HepG2 (cell line): Measurements from ENCODE around the gene TNFRSF11A. TPM values are rescaled to one million over a fixed set of nuclear protein-coding genes. Genes with fewer than 3 reads are reported as not detected.

Experiments
- FOXO1 ChIP-seq: sonication (generic); formaldehyde crosslinking; IDR thresholded peaks from 2 replicates; pipeline ENCODE4 v1.4.0; 2020; ENCODE audit warnings: missing genetic modification reagents
- IKZF1 ChIP-seq: fragments of 450-650 bp; IDR thresholded peaks from 2 replicates; pipeline ENCODE4 v1.7.1; 2016
- KIAA2018 ChIP-seq: sonication (generic); formaldehyde crosslinking; IDR thresholded peaks from 2 replicates; pipeline ENCODE4 v1.5.0; 2020; ENCODE audit warnings: mild to moderate bottlenecking, missing genetic modification reagents, borderline replicate concordance
- MAX ChIP-seq: IDR thresholded peaks from 2 replicates; pipeline ENCODE4 v1.6.1; 2012; ENCODE audit warnings: inconsistent platforms
- POGZ ChIP-seq: sonication (generic); formaldehyde crosslinking; IDR thresholded peaks from 2 replicates; pipeline ENCODE4 v1.4.0; 2020; ENCODE audit warnings: mild to moderate bottlenecking, missing genetic modification reagents
- SSRP1 ChIP-seq: IDR thresholded peaks from 2 replicates; pipeline ENCODE4 v1.6.1; 2016; ENCODE audit warnings: control low read depth
- UBTF ChIP-seq: sonication (generic); formaldehyde crosslinking; IDR thresholded peaks from 2 replicates; pipeline ENCODE4 v1.4.0; 2020; ENCODE audit warnings: mild to moderate bottlenecking, missing genetic modification reagents
- ZBTB49 ChIP-seq: sonication (generic); formaldehyde crosslinking; IDR thresholded peaks from 2 replicates; pipeline ENCODE4 v1.4.0; 2020; ENCODE audit warnings: missing genetic modification reagents, borderline replicate concordance
- ZGPAT ChIP-seq: IDR thresholded peaks from 2 replicates; pipeline ENCODE4 v1.6.1; 2016; ENCODE audit warnings: mild to moderate bottlenecking
- ZNF678 ChIP-seq: sonication (generic); formaldehyde crosslinking; IDR thresholded peaks from 2 replicates; pipeline ENCODE4 v1.4.0; 2020; ENCODE audit warnings: mild to moderate bottlenecking, missing genetic modification reagents
- ZSCAN29 ChIP-seq: sonication (generic); formaldehyde crosslinking; conservative IDR thresholded peaks from 2 replicates; pipeline ENCODE4 v1.4.0; 2020; ENCODE audit warnings: mild to moderate bottlenecking, missing genetic modification reagents
- polyA plus RNA-seq, 8 experiments: library from polyadenylated mRNA; depleted of rRNA in 3 of 8; stranded (reverse) in 7 of 8; unstranded in 1 of 8; fragments of >200 nt; fragmentation: Illumina TruSeq in 4 of 8; extraction: Trizol in 4 of 8; gene quantifications; 2 replicates each; pipeline versions ENCODE4 v1.2.1 to v1.2.3, GENCODE V29; 2011 to 2016; ENCODE audit warnings: low read depth in 4 of 8, missing spikeins in 1 of 8, mixed read lengths in 1 of 8; ENCODE audit not compliant: insufficient read depth in 1 of 8
- total RNA-seq, 5 experiments: library from RNA; depleted of rRNA; stranded (reverse); fragments of >200 nt; fragmentation: Illumina TruSeq; extraction: Trizol; gene quantifications; 2 replicates each; pipeline ENCODE4 v1.2.3, GENCODE V29; 2016; ENCODE audit warnings: low read depth in 1 of 5

TNFRSF11A gene
- total and polyA plus RNA-seq, 2 of the 13 experiments (the other 11 are each of a cell fraction or from before 2014, with no cell fraction given) = 4.6 to 6.4 TPM

- TF ChIP-seq KIAA2018 (CRISPR knock-in tag) (no peak), ZSCAN29 (CRISPR knock-in tag) (no peak), UBTF (CRISPR knock-in tag) (0 out of 2 replicates have a peak, but pooled peaks have one; percentile 9), ZBTB49 (no peak), ZNF678 (no peak), ZGPAT (CRISPR knock-in tag) (no peak), SSRP1 (CRISPR knock-in tag) (no peak), POGZ (CRISPR knock-in tag) (peak; percentile 26; the same call in 1 of the 2 replicates), IKZF1 (no peak), MAX (peak; percentile 48), FOXO1 (CRISPR knock-in tag) (no peak)
Measured at GRCh38 chr18:62388855-62389760, 64.0 kb downstream of the TNFRSF11A start (continued).
